SKM-1 (cell line): ENCODE results near the gene FOCAD.

ENCODE experiments used
- DNase-seq: peaks from one replicate; lab custom pipeline; 2025; ENCODE audit not compliant: unreplicated experiment; lab: John Stamatoyannopoulos, UW

The FOCAD gene

DNA sequence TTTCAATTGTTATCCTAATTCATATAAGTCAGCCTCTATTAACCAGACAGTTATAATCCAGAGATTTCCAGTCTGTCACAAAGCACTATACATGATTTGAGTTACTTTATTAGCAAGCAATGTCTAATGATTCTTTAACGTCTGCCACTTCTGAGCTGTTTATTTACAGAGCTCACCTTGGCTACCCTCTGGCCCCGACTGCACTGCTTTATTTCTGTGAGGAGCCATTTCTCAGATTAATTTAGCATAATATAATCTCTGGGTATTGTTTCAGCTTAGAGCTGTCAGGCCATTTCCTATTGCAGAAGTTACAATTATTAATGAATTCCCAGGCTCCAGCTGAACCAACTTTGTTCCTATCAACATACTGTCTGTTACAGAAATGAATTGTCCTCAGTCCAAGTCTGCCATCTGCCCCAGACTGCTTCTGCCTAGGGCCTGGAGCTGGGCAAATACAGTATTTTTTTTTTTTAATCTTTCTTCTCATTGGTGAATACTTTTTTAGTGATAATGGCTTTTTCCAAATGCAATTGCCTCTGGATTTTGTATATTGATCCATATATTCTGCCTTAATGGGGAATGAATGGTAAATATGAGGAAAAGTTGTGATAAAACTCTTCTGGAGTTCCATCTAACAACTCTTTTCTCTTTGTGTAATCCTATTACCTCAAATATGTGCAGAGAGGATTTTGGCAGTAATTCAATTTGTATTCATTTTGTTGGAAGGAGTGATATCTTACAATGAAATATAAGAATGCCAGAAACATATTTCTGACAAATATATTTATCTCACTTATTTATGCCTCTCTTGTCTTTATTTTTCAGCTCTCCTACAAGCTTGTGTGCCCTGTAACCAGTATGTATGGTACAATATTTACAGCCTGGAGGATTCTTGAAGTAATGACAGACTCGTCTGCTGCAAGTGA lies 104.7 kb downstream of the FOCAD start:
- DNase-seq: no peak

DNA sequence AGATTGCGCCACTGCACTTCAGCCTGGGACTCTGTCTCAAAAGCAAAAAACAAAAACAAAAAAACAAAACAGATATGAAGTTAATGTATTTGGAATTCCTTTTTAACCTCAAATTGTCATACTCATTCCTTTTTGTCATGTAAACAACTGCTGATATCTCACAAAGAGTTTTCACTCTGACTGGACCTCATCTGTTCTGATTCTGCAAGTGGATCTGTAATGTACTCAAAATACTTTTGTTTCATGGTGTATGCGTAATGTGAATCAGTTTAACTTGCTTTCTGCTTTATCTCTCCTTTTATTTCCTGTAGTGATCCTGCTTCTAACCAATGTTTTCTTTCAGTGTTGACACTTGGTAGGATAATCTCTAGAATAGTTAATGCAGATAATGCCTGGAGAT lies 106.7 kb downstream of the FOCAD start:
- DNase-seq: no peak

DNA sequence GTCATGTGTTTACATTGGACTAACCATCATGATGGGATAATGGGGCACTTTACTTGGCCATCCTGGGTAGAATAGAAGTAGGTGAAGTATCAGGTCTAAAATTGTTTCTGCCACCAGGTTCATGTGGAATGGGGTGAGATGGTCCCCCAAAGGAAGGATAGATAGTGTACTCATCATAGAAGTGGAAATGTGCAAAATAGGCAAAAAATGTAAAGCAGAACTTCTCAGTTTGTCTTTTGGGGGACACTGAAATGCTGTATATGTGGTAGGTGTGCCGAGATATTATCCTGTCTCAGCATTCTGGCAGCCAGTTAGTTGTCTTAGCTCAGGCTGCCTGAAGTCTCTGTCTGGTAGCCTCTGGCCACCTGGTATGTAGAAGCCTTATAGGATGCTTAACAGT lies 107.6 kb downstream of the FOCAD start:
- no peak for DNase-seq

DNA sequence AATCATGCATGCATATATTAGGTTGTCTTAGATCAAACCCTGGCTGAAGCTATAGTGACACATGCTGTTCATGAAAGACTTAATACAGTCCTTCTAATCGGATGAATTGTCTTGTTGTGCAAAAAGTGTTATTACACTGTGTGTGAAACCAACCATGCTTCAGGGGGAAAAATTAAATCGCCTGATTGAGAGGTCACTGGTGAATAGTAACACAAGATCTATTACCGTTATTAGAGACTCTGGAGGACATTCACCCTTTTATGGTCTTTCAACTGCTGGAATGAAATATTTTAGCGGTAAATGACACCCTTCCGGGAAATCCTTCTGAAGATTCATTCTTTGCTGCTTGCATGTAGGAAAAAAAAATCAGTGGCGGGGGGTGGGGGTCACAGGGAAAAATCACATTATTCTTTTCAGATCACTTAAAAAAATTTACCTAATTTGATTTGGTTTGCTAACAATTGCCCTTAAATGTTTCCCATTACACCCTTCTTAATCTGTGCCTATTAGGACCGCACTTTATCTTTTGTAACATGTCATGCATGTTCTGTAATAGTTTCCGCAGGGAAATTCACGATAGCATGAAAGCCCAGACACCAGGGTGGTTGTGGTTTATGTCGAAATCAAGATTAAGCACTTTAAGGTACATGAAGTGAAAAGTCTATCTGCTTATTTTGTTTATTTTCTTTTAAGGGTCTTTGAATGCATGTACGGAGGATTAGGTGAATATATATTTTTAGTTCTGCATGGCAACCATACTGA lies 120.6 kb downstream of the FOCAD start:
- DNase-seq: no peak

DNA sequence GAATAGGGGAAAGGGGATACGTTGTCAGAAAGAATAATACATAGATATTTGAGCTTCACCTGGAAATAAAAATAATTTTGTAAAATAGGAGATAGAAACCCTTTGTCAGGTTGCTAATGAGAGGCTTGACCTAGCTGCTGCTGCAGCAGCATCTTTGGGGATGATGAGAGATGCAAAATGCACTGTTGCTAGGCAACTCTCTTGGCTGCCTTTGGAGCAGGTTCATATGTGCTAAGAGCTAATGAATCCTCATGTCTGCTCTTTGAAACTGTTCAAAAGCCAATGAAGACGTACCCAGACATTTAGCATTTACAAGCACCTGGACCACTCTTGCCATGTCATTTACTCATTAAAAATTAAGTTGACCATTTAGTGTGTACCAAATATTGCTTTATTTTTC lies 121.7 kb downstream of the FOCAD start:
- DNase-seq: no peak

DNA sequence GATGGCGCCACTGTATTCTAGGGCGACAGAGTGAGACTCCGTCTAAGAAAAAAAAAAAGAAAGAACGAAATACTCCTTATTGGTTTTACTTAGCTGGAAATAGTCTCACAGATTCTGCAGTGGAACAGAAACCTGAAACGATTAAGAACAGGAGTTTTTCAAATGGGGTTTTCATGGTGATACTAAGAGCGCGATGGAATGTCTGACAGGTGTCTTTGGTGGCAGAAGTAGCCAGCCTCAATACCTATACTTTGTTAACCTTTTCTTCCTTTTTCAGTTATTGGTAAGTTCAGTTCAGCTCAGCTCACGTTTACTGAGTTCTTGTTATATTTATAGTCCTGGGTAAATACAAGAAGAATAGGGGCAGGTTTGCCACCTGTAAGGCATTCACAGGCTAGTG lies 123.9 kb downstream of the FOCAD start:
- DNase-seq: no peak

DNA sequence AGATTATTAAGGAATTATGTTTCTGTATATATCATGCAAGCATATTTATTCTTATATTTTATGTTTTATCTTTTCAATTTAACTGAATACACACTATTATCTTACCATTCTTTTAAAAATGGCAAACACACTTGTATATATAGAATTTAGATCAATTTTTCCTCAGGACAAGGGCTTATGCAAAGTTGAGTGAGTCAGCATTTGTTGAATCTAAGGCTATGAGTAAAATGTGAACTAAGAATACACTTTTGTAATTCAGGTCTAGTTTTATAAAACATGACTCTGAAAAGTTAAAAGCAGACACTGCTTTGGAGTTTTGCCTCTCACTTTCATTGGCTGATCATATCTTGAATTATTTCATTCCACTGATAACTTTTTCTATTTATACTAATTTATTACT lies 127.8 kb downstream of the FOCAD start:
- no peak for DNase-seq

DNA sequence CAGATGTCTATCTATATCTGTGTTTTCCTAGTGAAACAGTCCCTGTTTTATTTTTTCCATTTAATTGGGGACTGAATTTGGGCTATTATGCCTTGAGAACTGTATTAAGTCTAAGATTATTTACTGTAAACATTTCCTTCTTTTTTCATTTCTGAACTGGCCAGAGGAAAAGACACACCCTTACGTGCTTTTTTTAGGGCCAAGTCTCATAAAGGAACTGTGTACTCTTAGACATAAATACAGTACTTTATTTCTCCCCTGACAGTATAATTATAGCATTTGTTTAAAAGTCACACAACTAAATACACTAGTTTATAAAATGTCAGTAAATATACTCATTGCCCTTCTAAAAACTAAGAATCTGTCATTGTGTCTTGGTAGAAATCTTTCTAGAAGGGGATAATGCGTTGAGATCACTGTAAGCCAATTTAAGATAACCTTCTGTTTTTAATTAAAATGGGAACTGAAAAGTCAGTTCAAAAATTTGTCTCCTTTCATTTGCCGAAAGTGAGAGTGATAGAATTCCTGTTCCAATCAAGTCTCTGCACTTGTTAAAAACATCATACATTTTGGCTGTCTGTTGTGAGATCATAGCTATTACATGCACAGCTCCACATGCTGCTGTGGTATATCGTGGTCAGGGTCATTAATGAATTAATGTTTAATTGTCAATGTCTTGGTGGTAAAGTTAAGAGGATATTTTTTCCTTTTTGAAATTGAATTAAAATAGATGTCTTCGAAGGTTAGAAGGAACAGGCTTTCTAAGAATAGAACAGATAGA lies 132.1 kb downstream of the FOCAD start:
- no peak for DNase-seq

DNA sequence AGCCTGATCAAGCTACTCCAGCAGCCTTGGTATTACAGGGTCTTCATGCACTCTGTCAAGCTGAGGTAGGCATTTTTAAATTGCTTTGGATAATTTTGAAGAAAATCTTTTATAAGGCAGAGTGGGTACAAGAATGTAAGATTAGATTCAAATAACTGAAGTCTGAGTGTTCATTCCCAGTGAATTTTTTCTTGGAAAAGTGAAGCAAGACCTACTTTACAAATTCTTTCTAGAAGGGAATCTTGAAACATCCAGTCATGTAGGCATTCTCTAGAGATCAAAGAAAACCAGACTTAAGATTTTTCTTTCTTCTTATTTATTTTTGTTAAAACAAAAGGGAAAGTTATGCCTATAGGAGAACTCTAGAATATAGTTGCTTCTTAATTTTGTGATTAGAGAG lies 139.0 kb downstream of the FOCAD start:
- DNase-seq: no peak

DNA sequence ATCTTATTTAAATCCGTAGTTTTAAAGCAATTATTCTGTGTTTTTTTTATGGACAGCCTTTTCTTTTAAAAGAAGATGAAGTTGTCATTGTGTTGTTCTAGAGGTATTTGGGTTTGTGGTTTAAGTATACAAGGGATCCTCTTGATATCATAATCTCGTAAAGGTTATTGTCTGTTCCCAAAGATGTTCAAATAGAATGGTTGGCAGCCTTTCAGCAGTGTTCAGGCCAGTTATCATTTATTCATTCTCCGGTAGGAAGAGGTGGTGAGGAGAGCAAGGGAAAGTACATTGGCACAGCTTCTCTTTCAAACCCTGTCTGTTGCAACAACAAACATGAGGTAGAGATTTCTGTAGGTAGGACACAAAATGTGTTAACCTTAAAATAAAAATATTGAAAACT lies 147.0 kb downstream of the FOCAD start:
- no peak for DNase-seq

DNA sequence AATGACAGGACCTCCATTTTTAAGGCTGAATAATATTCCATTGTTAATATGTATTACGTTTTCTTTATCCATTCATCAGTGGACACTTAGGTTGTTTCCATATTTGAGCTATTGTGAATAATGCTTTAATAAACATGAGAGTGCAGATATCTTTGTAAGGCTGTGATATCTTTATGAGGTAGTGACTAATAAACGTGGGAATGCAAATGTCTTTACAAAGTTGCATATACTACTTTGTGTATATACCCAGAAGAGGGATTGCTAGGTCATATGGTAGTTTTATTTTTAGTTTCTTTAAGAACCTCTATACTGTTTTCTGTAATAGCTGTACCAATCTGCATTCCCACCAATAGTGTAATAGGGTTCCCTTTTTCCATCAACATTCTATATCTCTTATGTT lies 148.7 kb downstream of the FOCAD start:
- no peak for DNase-seq

DNA sequence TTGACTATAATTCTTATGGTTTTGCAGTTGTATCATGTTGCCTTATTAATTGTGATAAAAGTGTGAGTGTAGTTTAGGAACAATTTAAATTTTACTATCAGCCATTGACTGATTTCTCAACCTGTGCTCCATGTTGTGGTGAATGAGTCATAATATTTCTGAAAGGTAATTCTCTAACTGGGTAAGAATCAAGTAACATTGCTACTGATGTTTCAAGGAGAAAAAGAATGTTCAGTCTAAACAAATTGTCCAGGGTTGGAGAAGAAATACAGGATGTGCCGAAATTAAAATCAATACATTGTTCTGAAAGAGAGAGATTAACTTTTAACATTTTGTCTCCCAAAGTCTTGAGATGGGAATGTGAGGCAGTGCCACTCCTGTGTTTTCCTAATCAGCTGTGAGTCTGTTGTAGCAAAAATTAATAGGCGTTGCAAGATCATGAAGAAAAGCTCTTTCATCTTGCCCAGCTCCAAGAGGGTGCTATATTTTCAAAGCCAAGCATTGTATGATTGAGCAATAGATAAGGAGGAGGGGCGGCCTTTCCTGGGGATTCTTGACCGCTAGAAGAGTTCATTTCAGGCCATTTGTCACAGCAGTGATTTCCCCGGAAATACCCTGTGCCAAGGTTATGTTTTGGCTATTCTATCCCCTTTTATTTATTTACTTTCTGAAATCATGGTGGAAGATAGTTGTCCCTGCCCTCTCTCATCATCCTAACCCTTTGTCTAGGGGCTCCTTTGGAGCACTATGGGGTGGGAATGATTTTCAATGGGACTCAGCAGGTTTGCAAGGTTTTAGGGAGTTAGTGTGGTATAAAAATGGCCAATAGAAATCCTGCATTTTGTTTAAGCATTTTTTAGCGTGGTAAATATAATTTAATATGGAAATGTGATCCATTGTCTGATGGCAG lies 151.6 kb downstream of the FOCAD start:
- no peak for DNase-seq

DNA sequence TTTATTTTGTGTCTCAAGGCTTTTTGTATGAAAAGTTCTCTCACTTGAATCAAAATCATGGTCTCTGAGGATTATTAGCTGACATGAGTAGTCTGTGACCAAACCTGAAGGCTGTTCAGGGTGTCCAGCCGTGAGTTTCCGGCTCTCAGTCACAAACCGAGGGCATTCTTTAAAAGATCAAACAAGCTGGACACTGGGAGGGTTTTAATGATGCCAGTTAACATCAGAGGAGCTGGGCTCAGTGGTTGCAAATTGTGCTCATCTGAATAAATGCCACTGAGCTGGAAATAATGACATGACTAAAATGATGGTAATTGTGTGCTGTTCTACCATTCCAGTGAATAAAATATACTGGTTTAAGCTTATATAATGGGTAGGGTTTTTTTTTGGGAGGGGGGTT lies 153.1 kb downstream of the FOCAD start:
- DNase-seq: no peak

DNA sequence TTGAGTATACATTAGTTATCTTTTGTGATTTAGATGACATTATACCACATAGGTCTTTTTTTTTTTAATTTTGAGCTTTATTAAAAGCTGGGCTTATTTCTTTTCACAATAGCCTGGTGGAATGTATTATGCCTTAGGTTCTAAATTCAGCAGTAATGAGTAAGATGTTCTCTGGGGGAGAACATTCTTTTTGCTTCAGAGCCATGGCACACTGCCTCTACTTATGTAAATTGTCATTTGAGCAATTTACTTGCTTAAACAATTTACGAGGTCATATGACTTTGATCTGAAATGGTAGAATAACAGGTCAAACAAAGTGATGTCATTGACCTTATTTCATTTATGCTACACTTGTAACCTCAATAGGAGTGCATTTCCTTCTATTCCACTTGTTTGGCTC lies 154.2 kb downstream of the FOCAD start:
- DNase-seq: no peak

DNA sequence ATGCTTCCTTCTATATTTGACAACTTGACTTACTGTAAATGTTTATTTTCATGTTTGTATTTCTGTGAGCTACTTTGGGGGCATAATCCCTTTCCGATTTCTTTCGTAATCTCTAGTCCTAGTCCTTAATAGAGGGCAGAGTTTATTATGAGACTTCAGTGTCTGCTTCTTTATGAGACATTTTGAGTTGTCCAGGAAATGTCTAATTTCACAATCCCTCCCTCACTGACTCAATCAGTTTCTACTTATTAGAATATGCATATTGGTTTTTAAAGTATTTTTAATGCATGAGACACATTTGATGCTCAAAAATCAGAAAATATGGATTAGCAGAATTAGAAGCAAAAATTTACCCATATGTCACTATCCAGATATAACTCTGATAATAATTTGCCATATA lies 160.9 kb downstream of the FOCAD start:
- no peak for DNase-seq

DNA sequence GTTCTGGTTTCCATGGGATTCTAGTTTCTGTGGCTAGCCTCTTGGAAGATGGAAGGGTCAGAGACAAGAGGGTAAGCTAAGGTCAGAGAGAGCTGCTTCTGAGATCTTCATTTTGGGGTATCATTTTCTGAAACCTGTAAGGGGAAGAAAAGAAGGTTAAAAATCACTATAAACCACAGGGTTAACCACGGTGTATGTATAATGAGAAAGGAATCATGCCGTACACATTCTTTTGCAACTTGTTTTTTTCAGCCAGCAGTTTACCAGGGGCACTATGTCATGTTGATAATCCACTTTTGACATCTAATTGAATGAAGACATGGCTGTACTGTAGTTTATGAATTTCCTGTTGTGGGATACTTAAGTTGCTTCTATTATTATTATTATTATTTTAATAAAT lies 164.4 kb downstream of the FOCAD start:
- DNase-seq: no peak

DNA sequence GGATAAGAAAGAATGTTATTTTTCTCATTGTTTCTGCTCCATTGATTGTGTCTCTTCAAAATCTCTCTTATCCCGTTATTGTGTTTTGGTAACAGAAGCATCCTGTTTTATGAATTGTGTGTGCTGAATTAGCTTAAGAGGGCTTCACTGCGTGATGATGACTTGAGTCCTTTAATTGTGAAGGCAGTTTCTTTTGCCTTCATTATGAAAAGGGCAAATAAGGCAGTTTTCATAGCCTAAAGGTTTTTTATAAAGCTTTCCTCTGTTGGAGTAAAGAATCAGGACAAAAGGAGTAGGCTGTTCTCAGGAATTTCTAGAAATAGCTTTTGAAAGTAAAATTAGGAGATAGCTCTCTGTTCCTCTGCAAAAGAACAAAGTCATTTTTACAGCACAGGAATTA lies 169.8 kb downstream of the FOCAD start:
- DNase-seq: no peak

DNA sequence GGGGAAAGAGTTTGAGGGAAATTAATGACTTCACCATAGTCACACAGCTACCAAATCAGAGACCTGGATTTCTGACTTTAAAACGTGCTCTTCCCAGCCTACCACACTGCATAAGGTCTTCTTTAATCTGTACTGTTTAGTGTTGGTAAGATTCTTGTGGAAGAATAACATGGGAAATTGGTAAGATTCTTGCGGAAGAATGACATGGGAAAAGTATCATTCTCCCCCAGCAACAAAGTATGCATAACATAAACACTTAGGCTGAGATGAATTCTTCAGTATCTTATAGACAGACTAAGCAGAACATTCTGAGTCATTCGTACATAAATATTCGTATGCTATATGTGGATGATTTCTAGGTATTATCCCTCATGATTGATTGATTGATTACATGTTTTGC lies 170.4 kb downstream of the FOCAD start:
- no peak for DNase-seq

DNA sequence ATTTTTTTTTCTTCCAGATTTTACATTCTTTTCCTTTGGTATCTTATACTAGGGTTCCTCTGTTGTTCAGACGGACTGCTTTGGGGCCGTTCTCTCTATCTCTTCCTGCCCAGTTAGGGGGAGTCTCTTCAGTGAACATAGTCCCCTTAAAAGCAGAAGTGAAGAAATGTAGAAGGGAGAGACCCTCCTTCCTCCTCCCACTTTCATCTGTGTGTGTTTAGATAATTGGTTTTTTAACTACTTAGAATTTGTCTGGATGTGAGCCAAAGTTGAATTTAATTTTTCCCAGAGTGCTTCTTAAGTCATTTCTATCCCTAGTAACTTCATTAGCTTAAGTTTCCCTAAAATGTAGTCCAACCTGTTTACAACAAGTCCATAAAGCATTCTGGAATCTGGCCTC lies 179.9 kb downstream of the FOCAD start:
- no peak for DNase-seq

DNA sequence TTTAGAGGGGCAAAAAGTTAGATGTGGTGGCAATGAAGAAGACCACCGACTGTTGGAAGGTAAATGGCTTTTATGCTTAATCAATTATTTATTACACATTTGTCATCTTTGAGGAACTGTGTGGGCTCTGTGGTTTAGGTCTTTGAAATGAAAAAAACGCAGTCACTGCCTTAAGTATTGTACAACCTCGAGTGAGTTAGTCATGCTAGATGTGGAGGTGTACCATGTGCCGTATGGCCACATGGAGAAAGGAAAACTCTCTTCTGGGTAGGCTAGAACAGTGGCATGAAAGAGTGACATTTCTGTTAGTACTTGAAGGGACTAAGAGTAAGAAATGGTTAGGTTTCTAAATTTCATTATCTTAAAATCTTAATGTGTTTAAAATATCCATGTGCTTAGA lies 181.3 kb downstream of the FOCAD start:
- DNase-seq: no peak

DNA sequence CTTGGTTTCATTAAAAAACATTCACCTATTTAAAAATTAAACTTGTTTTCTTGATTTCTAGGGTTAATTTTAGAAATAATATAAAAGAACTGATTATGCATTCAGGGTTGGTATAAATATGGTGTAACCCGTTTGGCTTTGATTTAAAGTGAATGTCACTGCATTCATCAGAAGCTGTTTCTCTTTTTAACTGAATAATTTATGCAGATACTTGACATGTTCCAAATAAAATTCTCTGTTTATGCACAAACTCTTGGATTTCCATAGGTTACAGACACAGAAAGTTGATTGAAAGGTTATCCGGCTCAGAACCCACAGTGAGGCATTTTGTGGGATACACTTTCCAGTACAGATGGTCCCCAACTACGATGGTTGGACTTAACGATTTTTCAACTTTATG lies 186.1 kb downstream of the FOCAD start:
- no peak for DNase-seq
